HT1080 (cell line): ENCODE data around the gene ARL5C. TPM values are rescaled to one million over a fixed set of nuclear protein-coding genes. Genes with fewer than 3 reads are reported as not detected.
A peak's percentile ranks its signal among the peaks of the same experiment; 100 is the strongest.
"Not testable (repeated sequence)": the region's sequence is repeated elsewhere in the genome, so short reads cannot be mapped to it uniquely, and the experiment has no call there.

ENCODE experiments used
- DNase-seq: peaks from one replicate; pipeline ENCODE4 v3.0.0-alpha.2; 2015; ENCODE audit warnings: low read depth
- total RNA-seq: library from RNA; depleted of rRNA; stranded (reverse); fragments of >200 nt; shearing (Covaris generic); gene quantifications from 2 replicates; pipeline ENCODE4 v1.2.3, GENCODE V29; 2014

The ARL5C gene
- total RNA-seq, 1 experiment from 2014 or later = not detected

- not testable (repeated sequence) for DNase-seq
Observed at GRCh38 chr17:39168503-39168902, 2.5 kb upstream of the ARL5C start.

GRCh38 chr17:39167476-39167875, 1.5 kb upstream of the ARL5C start:
- no peak for DNase-seq

GRCh38 chr17:39166437-39167335, 725 bp upstream of the ARL5C start:
- no peak for DNase-seq

- no peak for DNase-seq
Observed at GRCh38 chr17:39165178-39165840, 652 bp downstream of the ARL5C start.

GRCh38 chr17:39164675-39165143, 1.3 kb downstream of the ARL5C start:
- peak; percentile 75 for DNase-seq

DNA sequence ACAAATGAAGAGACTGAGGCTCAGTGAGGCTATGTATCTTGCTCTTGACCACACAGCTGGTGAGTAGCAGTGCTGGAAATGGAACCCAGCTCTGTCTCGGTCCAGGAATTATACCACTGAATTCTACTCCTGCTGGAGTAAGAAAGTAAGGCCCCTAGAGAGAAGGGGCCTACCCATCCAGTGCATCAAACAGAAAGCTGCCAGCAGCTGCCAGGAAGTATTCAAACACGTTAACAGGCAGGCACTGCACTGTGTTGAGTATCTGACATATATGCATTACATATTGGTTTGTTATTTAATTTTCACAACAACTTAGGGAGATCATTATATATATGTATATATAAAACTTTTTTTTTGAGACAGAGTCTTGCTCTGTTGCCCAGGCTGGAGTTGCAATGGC, 4.0 kb downstream of the ARL5C start:
- DNase-seq = no peak

DNA sequence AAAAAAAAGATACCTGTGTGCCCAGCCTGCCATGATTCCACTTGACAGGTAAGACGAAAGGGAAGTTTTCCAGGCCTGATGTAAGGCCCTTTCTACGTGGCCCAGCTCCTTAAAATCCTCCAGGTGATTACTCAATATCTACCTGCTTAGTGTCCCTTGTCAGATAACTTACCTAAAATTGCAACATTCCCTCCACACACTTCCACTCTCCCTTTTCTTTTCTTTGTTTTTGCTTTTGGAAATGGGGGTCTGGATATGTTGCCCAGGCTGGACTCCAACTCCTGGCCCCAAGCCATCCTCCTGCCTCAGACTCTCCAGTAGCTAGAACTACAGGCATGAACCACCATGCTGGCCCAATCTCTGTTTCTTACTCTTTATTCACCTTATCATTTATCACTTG, 7.3 kb downstream of the ARL5C start:
- DNase-seq = no peak

DNA sequence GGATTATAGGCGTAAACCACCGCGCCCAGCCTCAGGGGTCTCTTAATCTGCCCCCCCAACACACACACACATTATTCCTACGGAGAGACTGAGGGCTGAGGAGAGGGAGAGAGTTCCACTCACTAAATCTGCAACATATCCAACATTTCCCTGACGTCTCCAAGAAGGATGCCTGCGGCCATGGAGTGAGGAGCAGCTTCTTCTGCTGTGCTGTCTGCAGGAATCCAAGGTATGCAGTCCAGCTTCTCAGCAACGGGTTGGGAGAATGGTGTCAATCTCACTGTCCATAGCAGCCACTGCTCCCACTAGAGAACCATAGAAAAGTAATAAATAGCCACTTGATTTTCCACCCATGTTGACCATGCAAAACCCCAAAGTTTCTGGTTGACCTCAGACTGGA, 9.5 kb downstream of the ARL5C start:
- no peak for DNase-seq

- no peak for DNase-seq
Observed at GRCh38 chr17:39155654-39156053, 10.3 kb downstream of the ARL5C start.

- DNase-seq = peak; percentile 92
Observed at GRCh38 chr17:39153599-39154051, 12.3 kb downstream of the ARL5C start.

DNA sequence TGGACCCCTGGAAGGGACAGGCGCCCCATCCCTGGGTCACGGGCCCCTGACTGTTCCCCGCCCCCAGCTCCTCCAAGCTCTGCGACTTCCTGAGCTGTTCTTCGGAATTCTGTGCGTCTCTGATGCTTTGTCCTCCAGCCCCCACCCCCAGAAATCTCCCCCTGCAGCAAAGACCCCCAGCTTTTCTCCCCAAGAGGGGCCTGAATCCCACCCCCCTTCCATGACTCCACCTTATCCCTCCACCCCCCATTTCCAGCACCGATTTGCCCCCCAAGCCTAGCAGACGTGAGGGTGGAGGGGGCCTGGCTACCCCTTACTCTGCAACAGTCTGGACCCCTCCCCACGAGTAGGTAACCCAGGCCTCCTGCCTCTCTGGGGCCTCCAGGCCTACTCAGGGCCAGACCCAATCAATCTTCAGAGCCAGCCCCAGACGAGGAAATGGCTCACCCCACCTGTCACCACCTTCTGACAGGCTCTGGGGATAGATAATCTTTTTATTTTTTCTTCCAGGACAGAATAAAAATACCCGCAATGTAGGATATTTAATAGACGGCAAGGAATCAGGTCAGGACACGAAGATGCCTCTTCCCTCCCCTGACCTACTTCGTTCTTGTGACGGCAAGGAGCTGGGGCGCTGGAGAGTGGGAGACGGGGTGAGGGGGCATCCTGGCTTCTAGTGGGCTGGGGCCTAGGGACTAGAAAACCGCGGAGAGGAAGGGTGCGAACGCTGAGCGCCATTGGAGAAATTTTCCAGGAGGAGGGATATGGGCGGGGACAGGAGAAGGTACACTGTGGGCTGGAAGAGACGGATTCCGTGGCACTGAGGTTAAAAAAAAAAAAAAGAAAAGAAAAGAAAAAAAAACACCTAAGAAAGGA, 13.8 kb downstream of the ARL5C start:
- no peak for DNase-seq

DNA sequence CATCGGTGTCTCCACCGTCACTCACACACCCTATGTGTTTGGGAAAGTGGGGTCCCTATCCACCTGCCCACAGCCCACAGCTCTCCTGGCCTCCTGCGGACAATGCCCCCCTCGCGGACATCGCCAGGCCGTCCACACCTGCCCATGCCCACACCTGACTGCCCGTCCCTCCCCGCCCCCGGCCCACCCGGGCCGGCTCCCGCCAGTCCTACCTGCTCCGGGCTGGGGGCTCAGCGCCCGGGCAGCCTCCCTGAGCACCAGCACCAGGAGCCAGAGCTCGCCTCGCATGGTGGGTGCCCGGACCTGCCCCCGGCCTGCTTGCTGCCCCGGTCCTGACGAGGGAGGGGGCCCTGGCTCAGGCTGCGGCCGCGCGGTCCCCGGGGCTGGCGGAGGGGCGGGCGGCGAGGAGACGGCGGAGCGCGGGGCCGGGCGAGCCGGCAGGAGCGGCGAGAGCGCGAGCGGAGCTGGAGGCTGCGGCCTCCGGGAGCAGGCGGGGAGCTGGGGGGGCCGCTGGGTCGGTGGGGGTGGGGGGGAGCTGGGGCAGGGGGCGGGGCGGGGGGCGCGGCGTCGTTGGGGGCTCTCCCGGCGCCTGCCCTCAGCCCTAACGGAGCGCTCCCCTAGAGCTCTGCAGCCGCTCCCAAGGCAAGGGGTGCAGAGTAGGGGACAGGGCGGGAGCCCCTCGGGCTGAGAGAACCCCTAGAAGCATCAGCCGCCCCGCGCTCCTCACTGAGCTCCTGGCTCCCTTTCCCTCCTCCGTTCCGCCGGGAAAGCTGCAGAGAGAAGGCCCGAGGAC, 14.6 kb downstream of the ARL5C start, which contains the start of gene PLXDC1:
Gene PLXDC1 (minus strand): TSS at position 488 of the 793 bp plus-strand sequence. CDS start 200 bp downstream, at position 288.
- DNase-seq = no peak

- no peak for DNase-seq
Observed at GRCh38 chr17:39150795-39151149, 15.2 kb downstream of the ARL5C start.

GRCh38 chr17:39150104-39150634, 15.8 kb downstream of the ARL5C start:
- DNase-seq = no peak

DNA sequence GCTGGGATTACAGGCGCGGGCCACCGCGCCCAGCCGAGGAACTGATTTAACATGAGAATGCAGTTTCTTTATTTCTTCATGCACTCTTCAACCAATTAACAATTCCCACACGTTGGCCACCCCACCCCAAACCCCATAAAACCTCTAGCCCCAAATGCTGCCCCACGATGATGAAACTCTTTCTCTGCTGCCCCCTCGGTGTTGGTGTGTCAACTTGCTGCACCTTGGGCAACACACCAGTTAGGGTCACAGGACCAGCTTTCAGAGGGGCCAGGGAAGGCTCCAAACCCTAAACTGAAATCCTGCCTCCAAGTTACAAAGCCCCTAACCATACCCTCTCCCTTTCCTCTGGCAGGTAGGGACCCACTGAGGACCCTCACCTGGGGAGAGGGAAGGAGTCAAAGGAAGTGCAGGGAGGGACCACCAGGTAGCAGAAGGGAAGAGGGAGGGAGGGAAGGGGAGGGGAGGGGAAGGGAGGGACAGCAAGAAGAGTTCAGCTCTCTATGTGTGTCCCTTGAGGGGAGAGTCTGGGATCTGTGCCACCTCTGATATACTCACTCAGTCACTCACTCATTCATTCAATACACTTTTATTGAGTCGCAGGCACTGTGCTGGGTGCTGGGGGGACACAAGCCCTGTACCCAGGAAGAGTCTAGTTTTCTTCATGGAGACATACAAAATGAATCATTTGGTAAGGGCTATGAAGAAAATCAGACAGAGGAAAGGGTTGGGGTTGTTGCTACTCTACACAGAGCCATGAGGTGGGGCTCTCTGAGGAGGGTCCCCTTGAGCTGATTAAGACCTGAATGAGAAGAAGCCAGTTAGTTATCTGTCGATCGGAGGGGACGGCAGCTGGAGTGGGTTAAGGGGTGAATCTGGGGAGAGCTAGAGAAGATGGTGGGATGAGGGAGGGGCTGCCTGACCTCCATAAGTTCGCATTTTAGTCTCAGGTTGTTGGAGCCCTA, 18.5 kb downstream of the ARL5C start:
- DNase-seq = no peak

- no peak for DNase-seq
Observed at GRCh38 chr17:39146273-39146672, 19.7 kb downstream of the ARL5C start.

- DNase-seq = no peak
Observed at GRCh38 chr17:39145143-39145542, 20.8 kb downstream of the ARL5C start.

- DNase-seq = peak; percentile 90
Observed at GRCh38 chr17:39144416-39144840, 21.5 kb downstream of the ARL5C start.

DNA sequence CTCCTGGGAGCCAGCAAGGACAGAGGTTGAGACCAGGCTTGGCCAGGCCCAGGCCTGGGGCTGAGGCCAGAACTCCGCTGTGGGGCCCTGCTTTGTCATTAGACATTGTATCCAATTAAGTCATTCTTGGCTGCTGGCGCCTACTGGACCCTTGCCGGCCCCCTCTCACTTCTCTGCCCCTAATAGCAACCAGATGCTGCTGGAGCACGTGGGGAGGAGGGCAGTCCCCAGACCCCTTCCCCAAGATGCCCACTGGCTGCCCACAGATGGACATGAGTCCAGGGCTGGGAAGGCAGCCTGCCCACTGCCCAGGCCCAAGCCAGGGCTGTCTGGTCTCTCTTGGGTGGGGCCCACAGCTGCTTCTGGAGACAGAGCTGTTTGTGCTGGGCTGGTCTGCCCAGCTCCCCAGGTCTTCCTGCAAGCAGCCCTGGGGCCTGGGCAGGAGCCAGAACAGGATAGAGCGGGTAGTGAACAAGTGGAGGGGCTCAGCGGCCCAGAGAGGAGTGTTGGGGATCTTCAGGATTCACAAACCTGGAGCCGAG, 22.3 kb downstream of the ARL5C start:
- no peak for DNase-seq
